Right renal pelvis (tissue), 4 donors: ENCODE results near the gene ZP3. TPM values are rescaled to one million over a fixed set of nuclear protein-coding genes. Genes with fewer than 3 reads are reported as not detected.
"Not testable (repeated sequence)": the region's sequence is repeated elsewhere in the genome, so short reads cannot be mapped to it uniquely, and the experiment has no call there.

Source experiments
- DNase-seq, 4 donors: peaks; one replicate each; pipeline ENCODE4 v3.0.0-alpha.2; 2013; ENCODE audit warnings: low read depth in 4 of 4, low spot score in 3 of 4, missing footprints in 1 of 4
- polyA plus RNA-seq, 4 donors: library from polyadenylated mRNA; unstranded; fragments of 120-200 nt; gene quantifications; one replicate each; pipeline ENCODE4 v1.2.1, GENCODE V29; 2013; ENCODE audit not compliant: insufficient read length in 4 of 4

ZP3 gene
- polyA plus RNA-seq, 4 donors: 1.6 to 13.4 (median 2.4) TPM

- DNase-seq: not testable (repeated sequence)
These were observed 14.6 kb downstream of the ZP3 start for GRCh38 chr7:76439120-76439888.

- DNase-seq: not testable (repeated sequence)
These were observed 15.7 kb downstream of the ZP3 start for GRCh38 chr7:76440404-76440803.

- not testable (repeated sequence) for DNase-seq
These were observed 17.0 kb downstream of the ZP3 start for GRCh38 chr7:76441792-76442191.

- DNase-seq: not testable (repeated sequence)
These were observed 18.1 kb downstream of the ZP3 start for GRCh38 chr7:76442664-76443446.

- DNase-seq: not testable (repeated sequence)
These were observed 19.1 kb downstream of the ZP3 start for GRCh38 chr7:76443846-76444245.

GRCh38 chr7:76445577-76446008, 20.8 kb downstream of the ZP3 start:
- not testable (repeated sequence) for DNase-seq

GRCh38 chr7:76457017-76457416, 32.3 kb downstream of the ZP3 start:
- not testable (repeated sequence) for DNase-seq

- not testable (repeated sequence) for DNase-seq
These were observed 33.8 kb downstream of the ZP3 start for GRCh38 chr7:76458504-76458903.

- DNase-seq: not testable (repeated sequence)
These were observed 36.0 kb downstream of the ZP3 start for GRCh38 chr7:76460767-76461166.

- DNase-seq: not testable (repeated sequence)
These were observed 36.8 kb downstream of the ZP3 start, which contains the start of gene DTX2 for GRCh38 chr7:76461464-76462101. Gene DTX2, plus strand, starts transcription at chr7:76461709. Its CDS starts 18,801 bp downstream, at chr7:76480510.

GRCh38 chr7:76462271-76462882, 37.6 kb downstream of the ZP3 start:
- not testable (repeated sequence) for DNase-seq

GRCh38 chr7:76464959-76465358, 40.2 kb downstream of the ZP3 start:
- not testable (repeated sequence) for DNase-seq

- DNase-seq: not testable (repeated sequence)
These were observed 41.2 kb downstream of the ZP3 start for GRCh38 chr7:76465950-76466349.

GRCh38 chr7:76467743-76468404, 43.1 kb downstream of the ZP3 start:
- DNase-seq: not testable (repeated sequence)

- DNase-seq: not testable (repeated sequence)
These were observed 46.9 kb downstream of the ZP3 start for GRCh38 chr7:76471556-76472221.

- not testable (repeated sequence) for DNase-seq
These were observed 48.3 kb downstream of the ZP3 start for GRCh38 chr7:76473097-76473496.

- DNase-seq: not testable (repeated sequence)
These were observed 51.5 kb downstream of the ZP3 start for GRCh38 chr7:76476280-76476679.

GRCh38 chr7:76476742-76477474, 52.2 kb downstream of the ZP3 start:
- not testable (repeated sequence) for DNase-seq

- DNase-seq: not testable (repeated sequence)
These were observed 54.9 kb downstream of the ZP3 start for GRCh38 chr7:76479628-76480027.
